HEK293 (cell line): ENCODE data around the gene STIM2.

Experiments used
- CTCF ChIA-PET: fragments of 350-600 bp; formaldehyde crosslinking; extraction: SDS; loops from one replicate; lab custom pipeline; 2021; ENCODE audit warnings: antibody characterized with exemption; lab: Yijun Ruan, JAX
- POLR2A ChIA-PET: fragments of 300-600 bp; formaldehyde crosslinking; extraction: SDS; loops from one replicate; lab custom pipeline; 2020; ENCODE audit warnings: antibody characterized with exemption, inconsistent platforms; lab: Yijun Ruan, JAX
- H3K27ac ChIP-seq: fragments of 200-500 bp; sonication (Bioruptor generic); 2 replicates; pipeline ENCODE4 v1.5.1; 2014; ENCODE audit warnings: low read depth, low read length, control low read depth, inconsistent platforms; ENCODE audit errors: extremely low read depth
- H3K36me3 ChIP-seq, 2 experiments: fragments of 200-500 bp in 1 of 2; sonication (Bioruptor generic) in 1 of 2; 1 replicate in 1 of 2; 2 replicates in 1 of 2; pipeline ENCODE4 v1.5.1; 2014 to 2017; ENCODE audit warnings: inconsistent platforms in 2 of 2, low read length in 2 of 2; ENCODE audit not compliant: control insufficient read depth in 2 of 2, insufficient read depth in 1 of 2
- H3K4me1 ChIP-seq: fragments of 200-500 bp; sonication (Bioruptor generic); 2 replicates; pipeline ENCODE4 v1.5.1; 2014; ENCODE audit warnings: mild to moderate bottlenecking, low read length, inconsistent platforms; ENCODE audit not compliant: control insufficient read depth, insufficient read depth
- H3K4me3 ChIP-seq: 2 replicates; pipeline ENCODE4 v1.5.1; 2011; ENCODE audit warnings: low read depth, mild to moderate bottlenecking, control low read depth, low read length, moderate library complexity
- H3K9me3 ChIP-seq: fragments of 200-500 bp; sonication (Bioruptor generic); 2 replicates; pipeline ENCODE4 v1.5.1; 2014; ENCODE audit warnings: low read depth, low read length, inconsistent platforms; ENCODE audit not compliant: control insufficient read depth, insufficient read depth
- ELK4 ChIP-seq: IDR thresholded peaks from 2 replicates; pipeline ENCODE4 v1.6.1; 2011; ENCODE audit warnings: mild to moderate bottlenecking, low read depth, low read length, borderline replicate concordance
- HOXA7 ChIP-seq: sonication (generic); formaldehyde crosslinking; IDR thresholded peaks from 2 replicates; pipeline ENCODE4 v1.8.1; 2022; ENCODE audit warnings: missing genetic modification reagents, borderline replicate concordance
- SCRT1 ChIP-seq: fragments of 450-650 bp; formaldehyde crosslinking; IDR thresholded peaks from 2 replicates; pipeline ENCODE4 v1.5.1; 2016; ENCODE audit warnings: missing biosample characterization, missing genetic modification characterization, borderline replicate concordance
- TCF7L2 ChIP-seq: IDR thresholded peaks from 2 replicates; pipeline ENCODE4 v1.6.1; 2011; ENCODE audit warnings: low read depth, mild to moderate bottlenecking, inconsistent platforms, low read length, moderate library complexity, borderline replicate concordance
- ZFHX2 ChIP-seq: fragments of 450-650 bp; formaldehyde crosslinking; conservative IDR thresholded peaks from 2 replicates; pipeline ENCODE4 v1.5.1; 2016; ENCODE audit warnings: missing biosample characterization, missing genetic modification characterization
- ZFP3 ChIP-seq: fragments of 450-650 bp; formaldehyde crosslinking; IDR thresholded peaks from 2 replicates; pipeline ENCODE4 v1.5.1; 2016; ENCODE audit warnings: low read depth, missing biosample characterization, missing genetic modification characterization
- ZFP37 ChIP-seq: fragments of 450-650 bp; formaldehyde crosslinking; IDR thresholded peaks from 2 replicates; pipeline ENCODE4 v1.5.1; 2016; ENCODE audit warnings: missing biosample characterization, missing genetic modification characterization
- ZNF391 ChIP-seq: fragments of 450-650 bp; formaldehyde crosslinking; IDR thresholded peaks from 2 replicates; pipeline ENCODE4 v1.5.1; 2016; ENCODE audit warnings: low read depth, missing biosample characterization, missing genetic modification characterization, borderline replicate concordance
- ZNF510 ChIP-seq: fragments of 450-650 bp; formaldehyde crosslinking; IDR thresholded peaks from 2 replicates; pipeline ENCODE4 v1.5.1; 2018; ENCODE audit warnings: mild to moderate bottlenecking, missing genetic modification characterization, missing biosample characterization; ENCODE audit not compliant: insufficient replicate concordance
- ZNF514 ChIP-seq: fragments of 450-650 bp; formaldehyde crosslinking; IDR thresholded peaks from 2 replicates; pipeline ENCODE4 v1.5.1; 2016; ENCODE audit warnings: missing biosample characterization, missing genetic modification characterization
- ZNF549 ChIP-seq: fragments of 450-650 bp; IDR thresholded peaks from 2 replicates; pipeline ENCODE4 v1.5.1; 2018; ENCODE audit warnings: missing biosample characterization, missing genetic modification characterization, mild to moderate bottlenecking, inconsistent platforms, moderate library complexity
- ZNF555 ChIP-seq: fragments of 450-650 bp; formaldehyde crosslinking; conservative IDR thresholded peaks from 2 replicates; pipeline ENCODE4 v1.5.1; 2017; ENCODE audit warnings: missing biosample characterization, mild to moderate bottlenecking, missing genetic modification characterization, inconsistent platforms
- ZNF600 ChIP-seq: fragments of 450-650 bp; formaldehyde crosslinking; IDR thresholded peaks from 2 replicates; pipeline ENCODE4 v1.5.1; 2016; ENCODE audit warnings: missing biosample characterization, missing genetic modification characterization
- ZNF610 ChIP-seq: fragments of 450-650 bp; formaldehyde crosslinking; IDR thresholded peaks from 2 replicates; pipeline ENCODE4 v1.5.1; 2016; ENCODE audit warnings: missing biosample characterization, missing genetic modification characterization, borderline replicate concordance
- TF ChIP-seq, protein P1 (sequence below): fragments of 450-650 bp; formaldehyde crosslinking; IDR thresholded peaks from 2 replicates; pipeline ENCODE4 v1.5.1; 2016; ENCODE audit warnings: missing biosample characterization, missing genetic modification characterization, borderline replicate concordance
- TF ChIP-seq, protein P2 (sequence below): fragments of 450-650 bp; formaldehyde crosslinking; IDR thresholded peaks from 2 replicates; pipeline ENCODE4 v1.5.1; 2016; ENCODE audit warnings: missing biosample characterization, missing genetic modification characterization
- TF ChIP-seq, protein P3 (sequence below): fragments of 450-650 bp; formaldehyde crosslinking; conservative IDR thresholded peaks from 2 replicates; pipeline ENCODE4 v1.5.1; 2016; ENCODE audit warnings: low read depth, missing biosample characterization, missing genetic modification characterization
- TF ChIP-seq, protein P4 (sequence below): fragments of 450-650 bp; formaldehyde crosslinking; IDR thresholded peaks from 2 replicates; pipeline ENCODE4 v1.5.1; 2016; ENCODE audit warnings: missing biosample characterization, missing genetic modification characterization
- TF ChIP-seq, protein P5 (sequence below): sonication (generic); formaldehyde crosslinking; IDR thresholded peaks from 2 replicates; pipeline ENCODE4 v1.8.1; 2022; ENCODE audit warnings: mild to moderate bottlenecking, moderate library complexity, missing genetic modification reagents

Gene STIM2

DNA sequence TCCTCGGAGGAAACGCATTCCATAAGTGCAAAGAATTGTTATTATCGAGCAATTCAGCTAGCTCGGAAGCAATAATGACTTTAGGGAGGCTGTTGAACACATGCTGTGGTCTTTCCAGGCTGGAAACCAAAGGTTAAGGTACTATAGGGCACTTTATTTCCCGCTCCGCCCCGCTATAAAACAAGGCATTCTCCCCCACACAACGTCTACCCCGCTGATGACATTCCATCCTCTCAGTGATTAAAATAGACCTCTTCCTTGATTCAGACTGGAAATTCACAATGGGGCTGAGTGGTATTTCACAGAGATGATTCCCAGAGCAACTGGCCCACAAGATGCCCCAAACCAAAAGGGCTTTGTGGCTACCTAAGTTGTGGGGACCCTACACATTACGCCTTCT, 196.4 kb downstream of the STIM2 start:
- ChIA-PET CTCF (interaction anchor here (1.6 kb wide), 1 partner anchor 10 kb away, joined by 5 read pairs; no protein-coding TSS in a partner anchor), POLR2A (no interaction called here)
- TF ChIP-seq HOXA7 (CRISPR knock-in tag): no peak
- TF ChIP-seq, protein P1, sequence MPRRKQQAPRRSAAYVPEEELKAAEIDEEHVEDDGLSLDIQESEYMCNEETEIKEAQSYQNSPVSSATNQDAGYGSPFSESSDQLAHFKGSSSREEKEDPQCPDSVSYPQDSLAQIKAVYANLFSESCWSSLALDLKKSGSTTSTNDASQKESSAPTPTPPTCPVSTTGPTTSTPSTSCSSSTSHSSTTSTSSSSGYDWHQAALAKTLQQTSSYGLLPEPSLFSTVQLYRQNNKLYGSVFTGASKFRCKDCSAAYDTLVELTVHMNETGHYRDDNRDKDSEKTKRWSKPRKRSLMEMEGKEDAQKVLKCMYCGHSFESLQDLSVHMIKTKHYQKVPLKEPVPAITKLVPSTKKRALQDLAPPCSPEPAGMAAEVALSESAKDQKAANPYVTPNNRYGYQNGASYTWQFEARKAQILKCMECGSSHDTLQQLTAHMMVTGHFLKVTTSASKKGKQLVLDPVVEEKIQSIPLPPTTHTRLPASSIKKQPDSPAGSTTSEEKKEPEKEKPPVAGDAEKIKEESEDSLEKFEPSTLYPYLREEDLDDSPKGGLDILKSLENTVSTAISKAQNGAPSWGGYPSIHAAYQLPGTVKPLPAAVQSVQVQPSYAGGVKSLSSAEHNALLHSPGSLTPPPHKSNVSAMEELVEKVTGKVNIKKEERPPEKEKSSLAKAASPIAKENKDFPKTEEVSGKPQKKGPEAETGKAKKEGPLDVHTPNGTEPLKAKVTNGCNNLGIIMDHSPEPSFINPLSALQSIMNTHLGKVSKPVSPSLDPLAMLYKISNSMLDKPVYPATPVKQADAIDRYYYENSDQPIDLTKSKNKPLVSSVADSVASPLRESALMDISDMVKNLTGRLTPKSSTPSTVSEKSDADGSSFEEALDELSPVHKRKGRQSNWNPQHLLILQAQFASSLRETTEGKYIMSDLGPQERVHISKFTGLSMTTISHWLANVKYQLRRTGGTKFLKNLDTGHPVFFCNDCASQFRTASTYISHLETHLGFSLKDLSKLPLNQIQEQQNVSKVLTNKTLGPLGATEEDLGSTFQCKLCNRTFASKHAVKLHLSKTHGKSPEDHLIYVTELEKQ (tag by site-specific recombination): no peak
- no peak overlapping the region for H3K27ac ChIP-seq
- no peaks in the 10 kb centered on the region for H3K9me3 ChIP-seq
- H3K36me3 ChIP-seq: no peaks in the 10 kb centered on the region
- no peak overlapping the region for H3K4me3 ChIP-seq
- no peaks in the 10 kb centered on the region for H3K4me1 ChIP-seq

- H3K36me3 ChIP-seq: no peaks in the 10 kb centered on the region
- TF ChIP-seq TCF7L2 (no peak), ZNF549 (no peak), SCRT1 (tag by site-specific recombination) (no peak), ZFP37 (tag by site-specific recombination) (no peak), ZNF600 (tag by site-specific recombination) (no peak), ZFHX2 (tag by site-specific recombination) (no peak), ZNF555 (tag by site-specific recombination) (no peak), ZNF510 (tag by site-specific recombination) (no peak), ZFP3 (no peak), ZNF610 (tag by site-specific recombination) (no peak), ELK4 (no peak), ZNF391 (tag by site-specific recombination) (no peak), ZNF514 (no peak)
- TF ChIP-seq, protein P2, sequence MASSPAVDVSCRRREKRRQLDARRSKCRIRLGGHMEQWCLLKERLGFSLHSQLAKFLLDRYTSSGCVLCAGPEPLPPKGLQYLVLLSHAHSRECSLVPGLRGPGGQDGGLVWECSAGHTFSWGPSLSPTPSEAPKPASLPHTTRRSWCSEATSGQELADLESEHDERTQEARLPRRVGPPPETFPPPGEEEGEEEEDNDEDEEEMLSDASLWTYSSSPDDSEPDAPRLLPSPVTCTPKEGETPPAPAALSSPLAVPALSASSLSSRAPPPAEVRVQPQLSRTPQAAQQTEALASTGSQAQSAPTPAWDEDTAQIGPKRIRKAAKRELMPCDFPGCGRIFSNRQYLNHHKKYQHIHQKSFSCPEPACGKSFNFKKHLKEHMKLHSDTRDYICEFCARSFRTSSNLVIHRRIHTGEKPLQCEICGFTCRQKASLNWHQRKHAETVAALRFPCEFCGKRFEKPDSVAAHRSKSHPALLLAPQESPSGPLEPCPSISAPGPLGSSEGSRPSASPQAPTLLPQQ (tag by site-specific recombination): no peak
- TF ChIP-seq, protein P3, sequence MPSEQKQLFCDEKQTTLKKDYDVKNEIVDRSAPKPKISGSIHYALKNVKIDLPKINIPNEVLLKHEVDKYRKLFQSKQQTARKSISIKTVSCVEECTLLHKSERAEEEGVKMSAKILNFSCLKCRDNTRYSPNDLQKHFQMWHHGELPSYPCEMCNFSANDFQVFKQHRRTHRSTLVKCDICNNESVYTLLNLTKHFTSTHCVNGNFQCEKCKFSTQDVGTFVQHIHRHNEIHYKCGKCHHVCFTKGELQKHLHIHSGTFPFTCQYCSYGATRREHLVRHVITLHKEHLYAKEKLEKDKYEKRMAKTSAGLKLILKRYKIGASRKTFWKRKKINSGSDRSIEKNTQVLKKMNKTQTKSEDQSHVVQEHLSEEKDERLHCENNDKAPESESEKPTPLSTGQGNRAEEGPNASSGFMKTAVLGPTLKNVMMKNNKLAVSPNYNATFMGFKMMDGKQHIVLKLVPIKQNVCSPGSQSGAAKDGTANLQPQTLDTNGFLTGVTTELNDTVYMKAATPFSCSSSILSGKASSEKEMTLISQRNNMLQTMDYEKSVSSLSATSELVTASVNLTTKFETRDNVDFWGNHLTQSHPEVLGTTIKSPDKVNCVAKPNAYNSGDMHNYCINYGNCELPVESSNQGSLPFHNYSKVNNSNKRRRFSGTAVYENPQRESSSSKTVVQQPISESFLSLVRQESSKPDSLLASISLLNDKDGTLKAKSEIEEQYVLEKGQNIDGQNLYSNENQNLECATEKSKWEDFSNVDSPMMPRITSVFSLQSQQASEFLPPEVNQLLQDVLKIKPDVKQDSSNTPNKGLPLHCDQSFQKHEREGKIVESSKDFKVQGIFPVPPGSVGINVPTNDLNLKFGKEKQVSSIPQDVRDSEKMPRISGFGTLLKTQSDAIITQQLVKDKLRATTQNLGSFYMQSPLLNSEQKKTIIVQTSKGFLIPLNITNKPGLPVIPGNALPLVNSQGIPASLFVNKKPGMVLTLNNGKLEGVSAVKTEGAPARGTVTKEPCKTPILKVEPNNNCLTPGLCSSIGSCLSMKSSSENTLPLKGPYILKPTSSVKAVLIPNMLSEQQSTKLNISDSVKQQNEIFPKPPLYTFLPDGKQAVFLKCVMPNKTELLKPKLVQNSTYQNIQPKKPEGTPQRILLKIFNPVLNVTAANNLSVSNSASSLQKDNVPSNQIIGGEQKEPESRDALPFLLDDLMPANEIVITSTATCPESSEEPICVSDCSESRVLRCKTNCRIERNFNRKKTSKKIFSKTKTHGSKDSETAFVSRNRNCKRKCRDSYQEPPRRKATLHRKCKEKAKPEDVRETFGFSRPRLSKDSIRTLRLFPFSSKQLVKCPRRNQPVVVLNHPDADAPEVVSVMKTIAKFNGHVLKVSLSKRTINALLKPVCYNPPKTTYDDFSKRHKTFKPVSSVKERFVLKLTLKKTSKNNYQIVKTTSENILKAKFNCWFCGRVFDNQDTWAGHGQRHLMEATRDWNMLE: no peak
- TF ChIP-seq, protein P4, sequence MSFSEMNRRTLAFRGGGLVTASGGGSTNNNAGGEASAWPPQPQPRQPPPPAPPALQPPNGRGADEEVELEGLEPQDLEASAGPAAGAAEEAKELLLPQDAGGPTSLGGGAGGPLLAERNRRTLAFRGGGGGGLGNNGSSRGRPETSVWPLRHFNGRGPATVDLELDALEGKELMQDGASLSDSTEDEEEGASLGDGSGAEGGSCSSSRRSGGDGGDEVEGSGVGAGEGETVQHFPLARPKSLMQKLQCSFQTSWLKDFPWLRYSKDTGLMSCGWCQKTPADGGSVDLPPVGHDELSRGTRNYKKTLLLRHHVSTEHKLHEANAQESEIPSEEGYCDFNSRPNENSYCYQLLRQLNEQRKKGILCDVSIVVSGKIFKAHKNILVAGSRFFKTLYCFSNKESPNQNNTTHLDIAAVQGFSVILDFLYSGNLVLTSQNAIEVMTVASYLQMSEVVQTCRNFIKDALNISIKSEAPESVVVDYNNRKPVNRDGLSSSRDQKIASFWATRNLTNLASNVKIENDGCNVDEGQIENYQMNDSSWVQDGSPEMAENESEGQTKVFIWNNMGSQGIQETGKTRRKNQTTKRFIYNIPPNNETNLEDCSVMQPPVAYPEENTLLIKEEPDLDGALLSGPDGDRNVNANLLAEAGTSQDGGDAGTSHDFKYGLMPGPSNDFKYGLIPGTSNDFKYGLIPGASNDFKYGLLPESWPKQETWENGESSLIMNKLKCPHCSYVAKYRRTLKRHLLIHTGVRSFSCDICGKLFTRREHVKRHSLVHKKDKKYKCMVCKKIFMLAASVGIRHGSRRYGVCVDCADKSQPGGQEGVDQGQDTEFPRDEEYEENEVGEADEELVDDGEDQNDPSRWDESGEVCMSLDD (tag by site-specific recombination): no peak
- TF ChIP-seq, protein P5, sequence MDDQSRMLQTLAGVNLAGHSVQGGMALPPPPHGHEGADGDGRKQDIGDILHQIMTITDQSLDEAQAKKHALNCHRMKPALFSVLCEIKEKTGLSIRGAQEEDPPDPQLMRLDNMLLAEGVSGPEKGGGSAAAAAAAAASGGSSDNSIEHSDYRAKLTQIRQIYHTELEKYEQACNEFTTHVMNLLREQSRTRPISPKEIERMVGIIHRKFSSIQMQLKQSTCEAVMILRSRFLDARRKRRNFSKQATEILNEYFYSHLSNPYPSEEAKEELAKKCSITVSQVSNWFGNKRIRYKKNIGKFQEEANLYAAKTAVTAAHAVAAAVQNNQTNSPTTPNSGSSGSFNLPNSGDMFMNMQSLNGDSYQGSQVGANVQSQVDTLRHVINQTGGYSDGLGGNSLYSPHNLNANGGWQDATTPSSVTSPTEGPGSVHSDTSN: no peak
- no peak overlapping the region for H3K27ac ChIP-seq
- CTCF ChIA-PET: interaction anchor here (1.6 kb wide), 1 partner anchor 9 kb away, joined by 5 read pairs; no protein-coding TSS in a partner anchor
- POLR2A ChIA-PET: no interaction called here
- no peaks in the 10 kb centered on the region for H3K9me3 ChIP-seq
- H3K4me3 ChIP-seq: no peak overlapping the region
- no peaks in the 10 kb centered on the region for H3K4me1 ChIP-seq
Observed at GRCh38 chr4:27057662-27058061, 197.0 kb downstream of the STIM2 start.
